Measurements from ENCODE around the gene RBM14. TPM values are rescaled to one million over a fixed set of nuclear protein-coding genes. Genes with fewer than 3 reads are reported as not detected.

Gene RBM14
- total and polyA plus RNA-seq, 9 of the 15 experiments (the other 6 are each of a cell fraction or from before 2014, with no cell fraction given) = 5.5 to 131 (median 42.6) TPM

DNA sequence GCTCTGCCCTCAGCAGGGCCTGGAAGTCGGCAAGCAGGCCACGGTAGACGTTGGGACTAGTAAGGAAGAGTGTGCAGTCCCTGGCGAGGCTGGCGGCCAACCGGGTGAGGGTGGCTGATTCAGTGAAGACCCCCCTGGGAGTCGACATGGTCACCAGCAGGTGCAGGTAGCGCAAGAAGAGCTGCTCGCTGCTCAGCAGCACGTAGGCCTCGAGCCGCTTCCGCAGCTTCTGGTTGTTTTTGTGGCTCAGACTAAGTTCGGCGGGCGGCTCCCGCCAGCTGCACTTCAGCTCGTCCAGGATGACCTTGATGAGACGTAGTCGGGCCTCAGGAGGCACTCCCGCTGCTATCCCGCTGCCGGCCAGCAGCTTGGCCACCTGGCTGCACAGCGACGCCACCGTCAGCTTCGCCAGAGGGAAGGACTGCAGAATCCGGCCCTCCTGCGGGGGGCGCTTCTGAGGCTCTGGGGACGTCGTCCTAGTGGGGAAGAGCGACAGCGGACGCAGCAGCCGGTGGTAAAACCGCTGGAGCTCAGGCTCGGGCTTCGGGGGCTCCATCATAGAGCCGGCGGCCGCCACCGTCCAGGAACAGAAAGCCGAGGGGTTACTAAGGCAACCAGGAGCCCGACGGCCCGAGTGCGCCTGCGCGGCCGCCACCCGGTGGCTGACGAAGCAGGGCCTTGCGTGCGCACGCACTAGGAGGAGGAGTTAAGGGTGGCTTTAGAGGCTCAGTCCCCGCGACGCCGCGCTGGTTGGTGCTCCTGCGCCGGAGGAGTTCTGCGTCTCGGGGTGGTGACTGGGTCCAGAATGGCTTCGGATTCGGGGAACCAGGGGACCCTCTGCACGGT lies 23.8 kb upstream of the RBM14 start, which contains the start of the genes CCDC87 and CCS (continued):
- TF ChIP-seq, protein P1, sequence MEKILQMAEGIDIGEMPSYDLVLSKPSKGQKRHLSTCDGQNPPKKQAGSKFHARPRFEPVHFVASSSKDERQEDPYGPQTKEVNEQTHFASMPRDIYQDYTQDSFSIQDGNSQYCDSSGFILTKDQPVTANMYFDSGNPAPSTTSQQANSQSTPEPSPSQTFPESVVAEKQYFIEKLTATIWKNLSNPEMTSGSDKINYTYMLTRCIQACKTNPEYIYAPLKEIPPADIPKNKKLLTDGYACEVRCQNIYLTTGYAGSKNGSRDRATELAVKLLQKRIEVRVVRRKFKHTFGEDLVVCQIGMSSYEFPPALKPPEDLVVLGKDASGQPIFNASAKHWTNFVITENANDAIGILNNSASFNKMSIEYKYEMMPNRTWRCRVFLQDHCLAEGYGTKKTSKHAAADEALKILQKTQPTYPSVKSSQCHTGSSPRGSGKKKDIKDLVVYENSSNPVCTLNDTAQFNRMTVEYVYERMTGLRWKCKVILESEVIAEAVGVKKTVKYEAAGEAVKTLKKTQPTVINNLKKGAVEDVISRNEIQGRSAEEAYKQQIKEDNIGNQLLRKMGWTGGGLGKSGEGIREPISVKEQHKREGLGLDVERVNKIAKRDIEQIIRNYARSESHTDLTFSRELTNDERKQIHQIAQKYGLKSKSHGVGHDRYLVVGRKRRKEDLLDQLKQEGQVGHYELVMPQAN (IDR thresholded peaks at IDR 0.05; ENCODE audit: borderline replicate concordance) = peak; percentile 43
- TF ChIP-seq THRAP3 (IDR thresholded peaks at IDR 0.05; ENCODE audit: borderline replicate concordance) (no peak), ZNF311 (CRISPR knock-in tag; IDR thresholded peaks at IDR 0.05) (no peak), TCF3 (CRISPR knock-in tag; IDR thresholded peaks at IDR 0.05) (0 out of 2 replicates have a peak, but pooled peaks have one; percentile 30), ZNF766 (CRISPR knock-in tag; conservative IDR thresholded peaks at IDR 0.05) (no peak), ATF7 (IDR thresholded peaks at IDR 0.05) (peak; percentile 58; the same call in 1 of the 2 replicates)
- TF ChIP-seq, protein P2, sequence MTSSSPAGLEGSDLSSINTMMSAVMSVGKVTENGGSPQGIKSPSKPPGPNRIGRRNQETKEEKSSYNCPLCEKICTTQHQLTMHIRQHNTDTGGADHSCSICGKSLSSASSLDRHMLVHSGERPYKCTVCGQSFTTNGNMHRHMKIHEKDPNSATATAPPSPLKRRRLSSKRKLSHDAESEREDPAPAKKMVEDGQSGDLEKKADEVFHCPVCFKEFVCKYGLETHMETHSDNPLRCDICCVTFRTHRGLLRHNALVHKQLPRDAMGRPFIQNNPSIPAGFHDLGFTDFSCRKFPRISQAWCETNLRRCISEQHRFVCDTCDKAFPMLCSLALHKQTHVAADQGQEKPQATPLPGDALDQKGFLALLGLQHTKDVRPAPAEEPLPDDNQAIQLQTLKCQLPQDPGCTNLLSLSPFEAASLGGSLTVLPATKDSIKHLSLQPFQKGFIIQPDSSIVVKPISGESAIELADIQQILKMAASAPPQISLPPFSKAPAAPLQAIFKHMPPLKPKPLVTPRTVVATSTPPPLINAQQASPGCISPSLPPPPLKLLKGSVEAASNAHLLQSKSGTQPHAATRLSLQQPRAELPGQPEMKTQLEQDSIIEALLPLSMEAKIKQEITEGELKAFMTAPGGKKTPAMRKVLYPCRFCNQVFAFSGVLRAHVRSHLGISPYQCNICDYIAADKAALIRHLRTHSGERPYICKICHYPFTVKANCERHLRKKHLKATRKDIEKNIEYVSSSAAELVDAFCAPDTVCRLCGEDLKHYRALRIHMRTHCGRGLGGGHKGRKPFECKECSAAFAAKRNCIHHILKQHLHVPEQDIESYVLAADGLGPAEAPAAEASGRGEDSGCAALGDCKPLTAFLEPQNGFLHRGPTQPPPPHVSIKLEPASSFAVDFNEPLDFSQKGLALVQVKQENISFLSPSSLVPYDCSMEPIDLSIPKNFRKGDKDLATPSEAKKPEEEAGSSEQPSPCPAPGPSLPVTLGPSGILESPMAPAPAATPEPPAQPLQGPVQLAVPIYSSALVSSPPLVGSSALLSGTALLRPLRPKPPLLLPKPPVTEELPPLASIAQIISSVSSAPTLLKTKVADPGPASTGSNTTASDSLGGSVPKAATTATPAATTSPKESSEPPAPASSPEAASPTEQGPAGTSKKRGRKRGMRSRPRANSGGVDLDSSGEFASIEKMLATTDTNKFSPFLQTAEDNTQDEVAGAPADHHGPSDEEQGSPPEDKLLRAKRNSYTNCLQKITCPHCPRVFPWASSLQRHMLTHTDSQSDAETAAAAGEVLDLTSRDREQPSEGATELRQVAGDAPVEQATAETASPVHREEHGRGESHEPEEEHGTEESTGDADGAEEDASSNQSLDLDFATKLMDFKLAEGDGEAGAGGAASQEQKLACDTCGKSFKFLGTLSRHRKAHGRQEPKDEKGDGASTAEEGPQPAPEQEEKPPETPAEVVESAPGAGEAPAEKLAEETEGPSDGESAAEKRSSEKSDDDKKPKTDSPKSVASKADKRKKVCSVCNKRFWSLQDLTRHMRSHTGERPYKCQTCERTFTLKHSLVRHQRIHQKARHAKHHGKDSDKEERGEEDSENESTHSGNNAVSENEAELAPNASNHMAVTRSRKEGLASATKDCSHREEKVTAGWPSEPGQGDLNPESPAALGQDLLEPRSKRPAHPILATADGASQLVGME (CRISPR knock-in tag; IDR thresholded peaks at IDR 0.05) = peak; percentile 50; the same call in 1 of the 2 replicates
- TF ChIP-seq, protein P3, sequence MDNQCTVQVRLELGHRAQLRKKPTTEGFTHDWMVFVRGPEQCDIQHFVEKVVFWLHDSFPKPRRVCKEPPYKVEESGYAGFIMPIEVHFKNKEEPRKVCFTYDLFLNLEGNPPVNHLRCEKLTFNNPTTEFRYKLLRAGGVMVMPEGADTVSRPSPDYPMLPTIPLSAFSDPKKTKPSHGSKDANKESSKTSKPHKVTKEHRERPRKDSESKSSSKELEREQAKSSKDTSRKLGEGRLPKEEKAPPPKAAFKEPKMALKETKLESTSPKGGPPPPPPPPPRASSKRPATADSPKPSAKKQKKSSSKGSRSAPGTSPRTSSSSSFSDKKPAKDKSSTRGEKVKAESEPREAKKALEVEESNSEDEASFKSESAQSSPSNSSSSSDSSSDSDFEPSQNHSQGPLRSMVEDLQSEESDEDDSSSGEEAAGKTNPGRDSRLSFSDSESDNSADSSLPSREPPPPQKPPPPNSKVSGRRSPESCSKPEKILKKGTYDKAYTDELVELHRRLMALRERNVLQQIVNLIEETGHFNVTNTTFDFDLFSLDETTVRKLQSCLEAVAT (IDR thresholded peaks at IDR 0.05) = peak; percentile 64 to 76; a peak in 2 of 4 replicates
- TF ChIP-seq, protein P4, sequence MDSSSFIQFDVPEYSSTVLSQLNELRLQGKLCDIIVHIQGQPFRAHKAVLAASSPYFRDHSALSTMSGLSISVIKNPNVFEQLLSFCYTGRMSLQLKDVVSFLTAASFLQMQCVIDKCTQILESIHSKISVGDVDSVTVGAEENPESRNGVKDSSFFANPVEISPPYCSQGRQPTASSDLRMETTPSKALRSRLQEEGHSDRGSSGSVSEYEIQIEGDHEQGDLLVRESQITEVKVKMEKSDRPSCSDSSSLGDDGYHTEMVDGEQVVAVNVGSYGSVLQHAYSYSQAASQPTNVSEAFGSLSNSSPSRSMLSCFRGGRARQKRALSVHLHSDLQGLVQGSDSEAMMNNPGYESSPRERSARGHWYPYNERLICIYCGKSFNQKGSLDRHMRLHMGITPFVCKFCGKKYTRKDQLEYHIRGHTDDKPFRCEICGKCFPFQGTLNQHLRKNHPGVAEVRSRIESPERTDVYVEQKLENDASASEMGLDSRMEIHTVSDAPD (CRISPR knock-in tag; IDR thresholded peaks at IDR 0.05) = no peak
- TF ChIP-seq, protein P5, sequence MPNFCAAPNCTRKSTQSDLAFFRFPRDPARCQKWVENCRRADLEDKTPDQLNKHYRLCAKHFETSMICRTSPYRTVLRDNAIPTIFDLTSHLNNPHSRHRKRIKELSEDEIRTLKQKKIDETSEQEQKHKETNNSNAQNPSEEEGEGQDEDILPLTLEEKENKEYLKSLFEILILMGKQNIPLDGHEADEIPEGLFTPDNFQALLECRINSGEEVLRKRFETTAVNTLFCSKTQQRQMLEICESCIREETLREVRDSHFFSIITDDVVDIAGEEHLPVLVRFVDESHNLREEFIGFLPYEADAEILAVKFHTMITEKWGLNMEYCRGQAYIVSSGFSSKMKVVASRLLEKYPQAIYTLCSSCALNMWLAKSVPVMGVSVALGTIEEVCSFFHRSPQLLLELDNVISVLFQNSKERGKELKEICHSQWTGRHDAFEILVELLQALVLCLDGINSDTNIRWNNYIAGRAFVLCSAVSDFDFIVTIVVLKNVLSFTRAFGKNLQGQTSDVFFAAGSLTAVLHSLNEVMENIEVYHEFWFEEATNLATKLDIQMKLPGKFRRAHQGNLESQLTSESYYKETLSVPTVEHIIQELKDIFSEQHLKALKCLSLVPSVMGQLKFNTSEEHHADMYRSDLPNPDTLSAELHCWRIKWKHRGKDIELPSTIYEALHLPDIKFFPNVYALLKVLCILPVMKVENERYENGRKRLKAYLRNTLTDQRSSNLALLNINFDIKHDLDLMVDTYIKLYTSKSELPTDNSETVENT (CRISPR knock-in tag; IDR thresholded peaks at IDR 0.05) = peak; percentile 48; the same call in 1 of the 2 replicates
- TF ChIP-seq, protein P6, sequence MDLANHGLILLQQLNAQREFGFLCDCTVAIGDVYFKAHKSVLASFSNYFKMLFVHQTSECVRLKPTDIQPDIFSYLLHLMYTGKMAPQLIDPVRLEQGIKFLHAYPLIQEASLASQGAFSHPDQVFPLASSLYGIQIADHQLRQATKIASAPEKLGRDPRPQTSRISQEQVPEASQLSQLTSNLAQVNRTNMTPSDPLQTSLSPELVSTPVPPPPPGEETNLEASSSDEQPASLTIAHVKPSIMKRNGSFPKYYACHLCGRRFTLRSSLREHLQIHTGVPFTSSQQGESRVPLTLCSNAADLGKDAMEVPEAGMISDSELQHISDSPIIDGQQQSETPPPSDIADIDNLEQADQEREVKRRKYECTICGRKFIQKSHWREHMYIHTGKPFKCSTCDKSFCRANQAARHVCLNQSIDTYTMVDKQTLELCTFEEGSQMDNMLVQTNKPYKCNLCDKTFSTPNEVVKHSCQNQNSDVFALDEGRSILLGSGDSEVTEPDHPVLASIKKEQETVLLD (IDR thresholded peaks at IDR 0.05) = peak; percentile 95

Data from K562 (cell line).